ENCODE measurements around the gene AKAP14.

GRCh38 chrX:119954374-119954773 is 58.7 kb downstream of the AKAP14 start:
- no peak for TF ChIP-seq POLR2A (IDR thresholded peaks at IDR 0.05)
- no peak for TF ChIP-seq CTCF (IDR thresholded peaks at IDR 0.05)
